HepG2 (cell line): ENCODE results near the gene PRKCE.

Experiments
- CEBPB ChIP-seq: IDR thresholded peaks from 2 replicates; pipeline ENCODE4 v1.6.1; 2011; ENCODE audit warnings: low read depth, low read length, improper control_type of control experiment, borderline replicate concordance
- CTCF ChIP-seq: sonication (generic); formaldehyde crosslinking; IDR thresholded peaks from 2 replicates; pipeline ENCODE4 v1.5.0; 2020; ENCODE audit warnings: mild to moderate bottlenecking, missing genetic modification reagents, moderate library complexity
- EP300 ChIP-seq, 3 experiments: sonication (generic) in 1 of 3; formaldehyde crosslinking in 1 of 3; IDR thresholded peaks; 2 replicates each; pipeline versions ENCODE4 v1.5.1 to v1.6.1; 2011 to 2020; ENCODE audit warnings: low read depth in 2 of 3, low read length in 2 of 3, borderline replicate concordance in 1 of 3, improper control_type of control experiment in 1 of 3, mild to moderate bottlenecking in 1 of 3, missing genetic modification reagents in 1 of 3, moderate library complexity in 1 of 3
- GTF2F1 ChIP-seq: fragments of 150-350 bp; IDR thresholded peaks from 2 replicates; pipeline ENCODE4 v1.6.1; 2014; ENCODE audit warnings: low read length
- MEIS1 ChIP-seq: sonication (generic); formaldehyde crosslinking; IDR thresholded peaks from 2 replicates; pipeline ENCODE4 v1.9.0; 2021; ENCODE audit warnings: mild to moderate bottlenecking, missing genetic modification reagents, moderate library complexity, borderline replicate concordance
- ZNF10 ChIP-seq: sonication (generic); formaldehyde crosslinking; IDR thresholded peaks from 2 replicates; pipeline ENCODE4 v1.4.0; 2020; ENCODE audit warnings: mild to moderate bottlenecking, low read depth, missing genetic modification reagents, borderline replicate concordance

DNA sequence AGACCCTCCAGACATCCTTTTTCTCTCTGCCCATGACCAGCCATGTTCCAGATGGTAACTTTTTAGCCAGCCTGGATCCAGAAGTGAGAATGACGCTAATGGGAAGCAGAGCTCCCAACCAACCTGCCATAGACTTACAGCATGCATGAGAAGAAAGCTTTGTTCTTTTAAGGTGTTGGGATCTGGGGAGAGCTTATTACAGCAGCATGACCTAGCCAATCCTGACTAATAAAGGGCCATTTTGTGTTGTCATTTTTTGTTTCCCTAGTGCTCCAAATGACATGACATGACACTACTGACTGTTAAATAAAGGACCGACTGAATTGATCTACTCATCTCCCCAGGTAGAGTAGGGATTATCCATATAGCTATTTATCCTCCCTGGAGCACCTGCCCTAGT, 5.2 kb upstream of the PRKCE start:
- TF ChIP-seq GTF2F1 (no peak), EP300 (IDR thresholded peaks at IDR 0.05; ENCODE audit: low read depth in 2 of 2, low read length in 2 of 2) (no peak), EP300 (CRISPR knock-in tag; IDR thresholded peaks at IDR 0.05; ENCODE audit: borderline replicate concordance) (no peak), ZNF10 (CRISPR knock-in tag) (no peak), MEIS1 (no peak), CTCF (CRISPR knock-in tag) (no peak), CEBPB (no peak)
